SIG-M5 treated with dmso at 0.1 percent for 504 hours (cell line): ENCODE measurements around the gene VAV1.
"Not testable (repeated sequence)": the region's sequence is repeated elsewhere in the genome, so short reads cannot be mapped to it uniquely, and the experiment has no call there.

Experiments used
- DNase-seq: peaks from one replicate; lab custom pipeline; 2025; ENCODE audit not compliant: unreplicated experiment; lab: John Stamatoyannopoulos, UW

Gene VAV1

DNA sequence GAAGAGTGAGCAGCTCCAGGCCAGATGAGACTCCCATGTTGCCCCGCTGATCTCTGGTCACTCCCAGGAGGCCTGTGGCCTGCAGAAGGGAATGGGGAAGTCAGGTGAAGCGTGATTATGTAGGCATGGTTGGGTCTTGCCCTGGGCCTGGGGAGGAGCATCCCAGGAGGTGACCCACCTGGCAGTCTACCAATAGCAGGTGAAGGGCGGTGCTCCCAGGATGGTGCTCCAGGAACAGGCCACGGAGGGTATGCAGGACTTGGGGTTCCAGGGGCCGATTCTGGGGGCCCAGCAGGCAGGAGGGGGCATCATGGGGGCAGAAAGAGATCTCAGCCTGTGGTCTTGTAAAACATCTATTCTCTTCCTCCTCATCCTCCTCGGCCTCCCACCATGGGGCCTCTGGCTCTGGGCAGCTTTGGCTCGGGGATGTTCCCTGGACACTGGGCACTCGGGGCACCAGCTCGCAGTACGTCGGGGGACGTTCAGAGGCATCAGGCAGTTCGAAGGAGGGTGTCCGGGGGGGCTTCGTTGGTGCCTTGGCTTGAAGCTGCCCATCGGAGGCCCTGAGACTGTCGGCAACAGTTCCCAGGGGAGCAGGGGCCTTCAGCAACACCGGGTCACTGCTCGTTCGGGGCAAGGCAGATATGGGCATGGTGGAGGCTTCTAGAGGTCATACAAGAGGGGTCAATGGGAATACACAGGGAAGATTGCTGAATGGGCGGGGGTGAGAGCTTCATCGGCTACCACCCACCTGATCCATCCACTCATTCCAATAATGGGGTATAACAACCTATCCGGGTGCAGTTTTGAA, 17.6 kb upstream of the VAV1 start:
- DNase-seq, result no peak

DNA sequence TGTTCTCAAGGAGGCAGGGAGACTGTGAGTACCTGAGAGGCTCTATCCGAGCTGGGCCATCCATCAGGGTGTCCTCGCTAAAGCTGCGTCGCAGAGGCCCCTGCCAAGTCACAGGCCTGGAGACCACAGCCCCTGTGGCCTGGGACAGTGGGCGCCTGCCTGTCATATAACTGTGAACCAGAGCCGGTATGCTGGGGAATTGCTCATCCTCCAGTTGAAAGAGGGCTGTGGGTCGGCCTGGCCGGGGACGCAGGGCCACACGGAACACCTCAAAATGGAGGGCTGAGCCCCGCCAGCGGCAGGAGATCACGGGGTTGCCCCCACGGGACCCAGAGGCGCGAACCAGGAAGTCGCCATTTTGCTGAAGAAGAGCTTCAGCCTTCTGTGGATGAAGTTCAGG, 11.9 kb upstream of the VAV1 start:
- DNase-seq, result no peak

DNA sequence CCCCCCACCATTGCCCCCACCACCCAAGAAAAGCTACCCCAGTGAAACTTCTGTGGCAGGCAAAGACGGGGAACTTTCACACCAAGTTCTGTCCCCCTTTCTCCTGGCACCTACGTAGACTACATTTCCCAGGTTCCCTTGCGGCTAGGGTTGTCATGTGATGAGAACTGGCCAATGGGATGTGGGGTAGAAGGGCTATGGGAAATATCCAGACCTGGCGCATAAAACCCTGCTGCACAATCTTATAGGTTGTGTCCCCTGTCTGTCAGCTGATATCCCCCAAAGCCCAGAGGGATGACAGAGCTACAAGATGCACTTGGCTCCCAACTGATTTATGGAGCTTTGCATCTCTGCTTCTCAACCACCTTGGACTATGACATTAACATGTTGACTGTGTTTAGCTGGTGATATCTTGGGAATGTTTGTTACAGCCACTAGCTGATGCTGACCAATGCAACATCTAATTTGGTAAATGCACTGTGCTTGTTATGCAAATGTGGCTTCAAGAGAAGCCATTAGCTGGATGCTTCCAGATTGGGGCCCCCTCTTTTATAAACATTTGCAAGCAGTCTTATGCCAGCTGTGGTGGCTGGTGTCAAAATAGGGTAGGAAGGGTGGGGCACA, 11.3 kb upstream of the VAV1 start:
- no peak for DNase-seq

DNA sequence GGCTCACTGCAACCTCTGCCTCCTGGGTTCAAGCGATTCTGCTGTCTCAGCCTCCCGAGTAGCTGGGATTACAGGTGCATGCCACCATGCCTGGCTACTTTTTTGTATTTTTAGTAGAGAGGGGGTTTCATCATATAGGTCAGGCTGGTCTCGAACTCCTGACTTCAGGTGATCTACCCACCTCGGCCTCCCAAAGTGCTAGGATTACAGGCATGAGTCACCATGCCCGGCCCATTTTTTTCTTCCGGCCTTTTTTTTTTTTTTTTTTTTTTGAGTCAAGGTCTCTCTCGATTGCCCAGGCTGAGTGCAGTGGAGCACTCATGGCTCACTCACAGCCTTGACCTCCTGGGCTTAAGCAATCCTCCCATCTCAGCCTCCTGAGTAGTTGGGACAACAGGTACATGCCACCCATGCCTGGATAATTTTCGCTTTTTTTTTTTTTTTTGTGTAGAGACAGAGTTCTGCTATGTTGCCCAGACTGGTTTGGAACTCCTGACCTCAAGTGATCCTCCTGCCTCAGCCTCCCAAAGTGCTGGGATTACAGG, 10.2 kb upstream of the VAV1 start:
- not testable (repeated sequence) for DNase-seq

DNA sequence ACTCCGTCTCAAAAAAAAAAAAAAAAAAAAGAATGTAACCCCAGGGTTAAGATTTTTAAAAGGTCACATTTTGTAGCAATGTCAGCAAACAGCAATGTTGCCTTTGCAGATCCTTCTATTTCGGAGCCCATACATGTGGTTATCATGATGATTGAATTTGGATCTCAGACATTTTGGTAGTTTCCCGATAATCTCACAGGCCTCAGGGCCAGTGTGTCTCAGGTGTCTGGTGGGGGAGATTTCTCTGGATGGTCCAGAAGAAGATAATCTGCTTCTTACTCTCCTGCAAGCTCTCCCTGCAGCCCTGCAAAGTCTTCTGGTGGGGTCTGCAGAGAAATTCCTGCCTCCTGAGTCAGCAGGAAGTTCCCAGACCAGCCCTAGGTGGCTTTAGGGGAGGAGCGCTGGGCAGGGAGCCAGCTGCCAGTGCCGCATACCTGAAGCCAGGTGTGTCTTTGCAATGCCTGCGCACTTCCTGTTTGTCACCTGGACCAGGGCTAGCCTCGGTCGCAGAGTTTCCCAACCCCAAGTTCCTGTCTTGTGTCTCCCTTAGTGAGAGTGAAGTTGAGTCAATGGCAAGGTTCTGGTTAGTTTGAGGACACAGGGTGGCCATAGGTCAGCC, 6.7 kb upstream of the VAV1 start:
- DNase-seq, result peak; percentile 55

DNA sequence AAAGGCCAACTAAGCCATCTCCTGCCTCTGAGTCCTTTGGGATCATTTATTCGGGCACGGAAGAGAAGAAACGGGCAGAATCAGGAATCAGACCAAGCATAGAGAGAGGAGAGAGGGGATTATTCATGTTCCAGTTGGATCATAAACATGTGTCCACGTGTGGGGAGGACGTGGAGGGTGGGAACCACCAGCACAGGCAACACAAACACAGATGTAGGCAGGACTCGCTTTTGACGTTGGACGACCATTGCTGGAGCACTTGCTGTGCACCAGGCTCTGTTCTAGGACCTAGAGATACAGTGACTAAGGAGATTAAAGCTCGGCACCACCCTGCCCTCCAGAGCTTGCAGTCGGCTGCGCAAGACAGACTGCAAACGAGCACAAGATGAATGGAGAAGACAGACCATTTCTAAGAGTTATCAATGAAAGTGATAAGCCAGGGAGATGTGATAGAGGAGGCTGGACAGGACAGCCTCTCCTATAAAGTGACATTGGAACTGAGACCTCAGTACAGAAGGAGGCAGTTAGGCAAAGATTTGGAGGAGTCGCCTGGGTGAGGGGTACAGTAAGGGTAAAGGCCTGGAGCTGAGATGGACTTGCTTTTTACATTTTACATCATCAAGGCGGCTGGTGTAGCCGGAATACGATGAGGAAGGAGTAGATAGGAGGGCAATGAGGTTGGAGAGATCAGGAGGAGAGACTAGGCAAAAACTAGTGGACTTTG, 6.0 kb upstream of the VAV1 start:
- DNase-seq, result no peak

DNA sequence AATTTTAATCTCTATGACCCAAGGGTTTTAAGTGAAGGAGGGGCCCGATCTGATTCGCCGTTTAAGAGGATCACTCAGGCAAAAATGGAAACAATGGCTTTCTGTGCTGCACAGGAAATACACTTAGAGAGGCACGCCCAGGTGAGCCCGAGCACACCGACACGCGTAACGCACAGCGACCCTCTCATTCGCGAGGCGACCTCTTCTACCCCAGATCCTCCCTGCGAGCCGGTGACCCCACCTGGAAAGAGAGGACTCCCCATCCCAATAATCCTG, 5.5 kb upstream of the VAV1 start:
- DNase-seq, result no peak

DNA sequence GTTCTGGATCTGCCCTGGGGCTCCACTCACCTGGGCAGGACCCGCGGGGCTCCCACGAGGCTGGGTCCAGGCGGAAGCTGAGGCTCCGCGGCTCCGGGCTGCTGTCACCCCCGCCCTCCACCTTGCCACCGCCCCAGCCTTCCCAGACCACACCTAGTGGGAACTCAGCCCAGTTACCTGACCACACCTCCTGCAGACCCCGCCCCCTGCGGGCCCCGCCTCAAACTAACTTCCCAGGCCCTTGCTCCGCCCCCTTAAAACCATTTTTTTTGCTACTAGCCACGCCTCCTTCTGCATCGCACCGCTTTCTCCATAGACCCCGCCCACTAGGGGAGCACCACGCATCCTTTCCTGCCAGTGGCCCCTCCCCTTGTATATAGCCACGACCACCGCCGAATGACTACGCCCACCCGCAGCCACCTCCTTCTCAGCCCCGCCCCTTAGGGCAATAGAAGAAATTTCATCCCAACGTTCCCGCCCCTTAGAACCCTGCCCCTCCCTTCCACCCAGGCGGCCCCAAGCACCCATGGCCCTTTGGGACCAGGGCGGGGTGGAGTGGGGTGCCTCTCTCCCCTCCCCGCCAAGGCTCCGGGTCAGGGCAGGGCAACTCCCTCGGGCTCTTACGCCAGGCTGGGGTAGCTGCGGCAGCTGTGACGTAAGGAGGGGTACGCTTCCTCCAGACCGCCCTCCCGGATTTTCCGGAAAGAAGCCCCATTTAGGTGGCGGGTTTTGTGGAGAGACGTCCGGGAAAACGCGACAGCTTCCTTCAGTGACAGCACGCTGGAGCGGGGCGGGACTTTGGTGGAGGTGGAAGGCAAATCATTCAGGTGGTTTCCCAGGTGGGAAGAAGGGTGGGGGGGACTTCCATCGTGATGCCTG, 4.9 kb upstream of the VAV1 start, which contains the start of gene SH2D3A:
Gene SH2D3A (minus strand): TSS at position 79 of the 879 bp plus-strand sequence. CDS start 3,687 bp downstream, outside the sequence.
- DNase-seq, result peak; percentile 90

DNA sequence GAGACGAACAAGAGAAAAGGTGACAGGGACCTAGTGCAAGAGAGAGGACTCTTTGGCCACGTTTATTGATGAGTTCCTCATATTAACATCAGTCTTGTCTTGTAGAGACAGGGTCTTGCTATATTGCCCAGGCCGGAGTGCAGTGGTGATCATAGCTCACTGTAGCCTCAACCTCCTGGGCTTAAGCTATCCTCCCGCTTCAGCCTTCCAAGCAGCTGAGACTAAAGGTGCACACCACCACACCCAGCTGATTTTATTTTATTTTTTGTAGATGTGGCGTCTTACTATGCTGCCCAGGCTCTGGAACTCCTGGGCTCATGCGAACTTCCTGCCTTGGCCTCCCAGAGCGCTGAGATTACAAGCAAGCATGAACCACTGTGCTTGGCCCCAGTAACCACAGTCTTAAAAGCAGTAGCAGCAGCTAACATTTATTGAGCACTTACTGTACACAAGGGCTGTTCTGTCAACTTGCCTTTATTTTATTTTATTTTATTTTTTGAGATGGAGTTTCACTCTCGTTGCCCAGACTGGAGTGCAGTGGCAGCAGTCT, 4.2 kb upstream of the VAV1 start:
- no peak for DNase-seq

- DNase-seq, result peak; percentile 35
These were observed 3.4 kb upstream of the VAV1 start for GRCh38 chr19:6769006-6769619.

GRCh38 chr19:6771648-6772027, 870 bp upstream of the VAV1 start:
- DNase-seq, result not testable (repeated sequence)

- no peak for DNase-seq
These were observed 386 bp downstream of the VAV1 start for GRCh38 chr19:6772866-6773322.

GRCh38 chr19:6773323-6773931, 919 bp downstream of the VAV1 start:
- peak; percentile 61 for DNase-seq

- peak; percentile 65 for DNase-seq
These were observed 2.6 kb downstream of the VAV1 start for GRCh38 chr19:6774821-6775707.

DNA sequence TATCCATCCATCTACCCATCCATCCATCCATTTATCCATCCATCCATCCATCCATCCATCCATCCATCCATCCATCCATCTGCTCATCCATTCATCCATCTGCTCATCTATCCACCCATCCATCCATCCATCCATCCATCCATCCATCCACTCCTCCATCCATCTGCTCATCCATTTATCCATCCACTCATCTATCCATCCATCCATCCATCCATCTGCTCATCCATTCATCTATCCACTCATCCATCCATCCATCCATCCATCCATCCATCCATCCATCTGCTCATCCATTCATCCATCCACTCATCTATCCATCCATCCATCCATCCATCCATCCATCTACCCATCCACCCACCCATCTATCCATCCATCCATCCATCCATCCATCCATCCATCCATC, 3.5 kb downstream of the VAV1 start:
- not testable (repeated sequence) for DNase-seq

DNA sequence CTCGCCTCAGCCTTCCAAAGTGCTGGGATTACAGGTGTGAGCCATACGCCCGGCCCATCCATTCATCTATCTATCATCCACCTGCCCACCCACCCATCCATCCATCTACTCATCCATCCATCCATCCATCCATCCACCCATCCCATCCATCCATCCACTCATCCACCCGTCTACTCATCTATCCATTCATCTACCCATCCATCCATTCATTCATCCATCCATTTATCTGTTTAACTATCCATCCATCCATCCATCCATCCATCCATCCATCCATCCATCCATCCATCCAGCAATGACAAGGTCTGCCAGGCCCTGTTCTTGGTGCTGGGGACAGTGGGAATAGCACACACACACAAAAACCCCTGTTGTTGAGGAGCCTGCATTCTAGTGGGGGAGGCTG, 4.5 kb downstream of the VAV1 start:
- DNase-seq, result no peak

GRCh38 chr19:6777434-6777833, 4.9 kb downstream of the VAV1 start:
- no peak for DNase-seq

GRCh38 chr19:6778386-6778785, 5.9 kb downstream of the VAV1 start:
- no peak for DNase-seq
